Nucleus accumbens (tissue), 56 donors: ENCODE measurements around the gene SKA1.
A peak's percentile ranks its signal among the peaks of the same experiment; 100 is the strongest.
"Not testable (repeated sequence)": the region's sequence is repeated elsewhere in the genome, so short reads cannot be mapped to it uniquely, and the experiment has no call there.

Experiments used
- DNase-seq, 56 donors: peaks; one replicate each; lab custom pipeline; 2025; lab: John Stamatoyannopoulos, UW

The SKA1 gene

GRCh38 chr18:50427896-50428295, 53.0 kb downstream of the SKA1 start:
- DNase-seq: no peak

GRCh38 chr18:50428531-50429206, 53.8 kb downstream of the SKA1 start:
- no peak for DNase-seq

- peak in 1 of 56 donors; percentile 7 for DNase-seq
These were observed 54.5 kb downstream of the SKA1 start for GRCh38 chr18:50429207-50429948.

- peak in 7 of 56 donors; percentile 15 to 48 (median 30) for DNase-seq
These were observed 58.1 kb downstream of the SKA1 start for GRCh38 chr18:50432915-50433314.

- not testable (repeated sequence) for DNase-seq
These were observed 61.9 kb downstream of the SKA1 start for GRCh38 chr18:50436742-50437141.

GRCh38 chr18:50439460-50440015, 64.7 kb downstream of the SKA1 start:
- no peak for DNase-seq

- DNase-seq: peak in 7 of 56 donors; percentile 5 to 30 (median 22)
These were observed 66.2 kb downstream of the SKA1 start for GRCh38 chr18:50441016-50441415.

GRCh38 chr18:50441501-50441900, 66.7 kb downstream of the SKA1 start:
- DNase-seq: peak in 25 of 56 donors; percentile 10 to 67 (median 31)
